Measurements from ENCODE around the gene MGAT5.

MGAT5 gene, protein sequence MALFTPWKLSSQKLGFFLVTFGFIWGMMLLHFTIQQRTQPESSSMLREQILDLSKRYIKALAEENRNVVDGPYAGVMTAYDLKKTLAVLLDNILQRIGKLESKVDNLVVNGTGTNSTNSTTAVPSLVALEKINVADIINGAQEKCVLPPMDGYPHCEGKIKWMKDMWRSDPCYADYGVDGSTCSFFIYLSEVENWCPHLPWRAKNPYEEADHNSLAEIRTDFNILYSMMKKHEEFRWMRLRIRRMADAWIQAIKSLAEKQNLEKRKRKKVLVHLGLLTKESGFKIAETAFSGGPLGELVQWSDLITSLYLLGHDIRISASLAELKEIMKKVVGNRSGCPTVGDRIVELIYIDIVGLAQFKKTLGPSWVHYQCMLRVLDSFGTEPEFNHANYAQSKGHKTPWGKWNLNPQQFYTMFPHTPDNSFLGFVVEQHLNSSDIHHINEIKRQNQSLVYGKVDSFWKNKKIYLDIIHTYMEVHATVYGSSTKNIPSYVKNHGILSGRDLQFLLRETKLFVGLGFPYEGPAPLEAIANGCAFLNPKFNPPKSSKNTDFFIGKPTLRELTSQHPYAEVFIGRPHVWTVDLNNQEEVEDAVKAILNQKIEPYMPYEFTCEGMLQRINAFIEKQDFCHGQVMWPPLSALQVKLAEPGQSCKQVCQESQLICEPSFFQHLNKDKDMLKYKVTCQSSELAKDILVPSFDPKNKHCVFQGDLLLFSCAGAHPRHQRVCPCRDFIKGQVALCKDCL

GRCh38 chr2:134253804-134254203, at the start of gene MGAT5:
MGAT5 (plus strand) TSS chr2:134254072; CDS start chr2:134254404, 332 bp downstream.
- no peak for DNase-seq (ENCODE audit: low read depth in 2 of 2)

DNA sequence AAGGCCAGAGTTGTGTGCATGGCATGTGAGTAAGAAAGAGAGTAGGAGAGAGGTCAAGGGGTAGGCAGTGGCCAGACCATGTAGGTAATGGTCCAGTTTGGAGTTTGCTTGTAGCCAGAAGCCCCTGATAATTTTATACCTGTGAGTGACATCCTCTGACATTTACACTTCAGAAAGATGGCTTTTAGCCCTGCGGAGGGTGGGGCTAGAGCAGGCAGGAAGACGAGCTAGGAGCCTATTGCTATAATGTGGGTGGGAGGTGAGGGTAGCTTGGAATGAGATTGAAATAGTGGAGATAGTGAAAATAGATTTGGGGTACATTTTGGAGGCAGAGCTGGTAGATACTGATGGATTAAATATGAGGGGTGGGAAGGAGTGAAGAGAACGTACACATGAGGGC, 48.8 kb upstream of the MGAT5 start:
- DNase-seq (ENCODE audit: low read depth in 2 of 2) = no peak

- DNase-seq (ENCODE audit: low read depth in 2 of 2) = no peak
Observed at GRCh38 chr2:134206031-134206430, 47.8 kb upstream of the MGAT5 start.

- DNase-seq (ENCODE audit: low read depth in 2 of 2) = no peak
Observed at GRCh38 chr2:134206573-134206972, 47.3 kb upstream of the MGAT5 start.

DNA sequence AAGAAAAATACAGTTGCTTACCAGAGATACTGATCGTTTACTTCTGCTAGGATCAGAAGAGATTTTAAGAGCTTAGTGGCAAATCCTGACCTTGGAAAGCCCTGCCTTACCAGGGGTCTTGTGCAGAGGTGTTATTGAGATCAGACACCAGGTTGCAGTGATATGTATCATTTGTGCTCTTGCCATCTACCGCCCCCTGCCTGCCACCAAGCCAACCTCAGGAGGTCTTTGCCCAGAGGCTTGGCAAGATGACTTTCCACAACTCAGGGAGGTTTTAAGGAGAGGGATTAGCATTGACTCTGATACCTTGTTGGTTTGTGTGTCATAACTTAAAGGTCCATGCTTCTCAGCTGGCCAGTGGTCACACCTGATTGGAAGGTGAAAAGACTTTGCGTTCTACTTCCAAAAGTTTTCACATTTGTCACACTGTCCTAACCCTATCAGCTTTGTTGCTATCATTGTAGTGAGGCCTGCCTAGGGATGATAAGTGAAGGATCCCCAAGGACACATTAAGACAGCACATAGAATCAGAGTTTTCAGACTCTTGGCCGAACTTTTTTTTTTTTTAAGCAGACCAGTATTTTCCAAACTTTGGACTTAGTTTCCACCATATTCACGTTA, 46.2 kb upstream of the MGAT5 start:
- DNase-seq (ENCODE audit: low read depth in 2 of 2) = peak; percentile 22 to 32

GRCh38 chr2:134208825-134209224, 45.0 kb upstream of the MGAT5 start:
- DNase-seq (ENCODE audit: low read depth in 2 of 2) = no peak

- DNase-seq (ENCODE audit: low read depth in 2 of 2) = no peak
Observed at GRCh38 chr2:134212746-134213145, 41.1 kb upstream of the MGAT5 start.

GRCh38 chr2:134216152-134216829, 37.6 kb upstream of the MGAT5 start:
- DNase-seq (ENCODE audit: low read depth in 2 of 2) = no peak

GRCh38 chr2:134217351-134217750, 36.5 kb upstream of the MGAT5 start:
- no peak for DNase-seq (ENCODE audit: low read depth in 2 of 2)

DNA sequence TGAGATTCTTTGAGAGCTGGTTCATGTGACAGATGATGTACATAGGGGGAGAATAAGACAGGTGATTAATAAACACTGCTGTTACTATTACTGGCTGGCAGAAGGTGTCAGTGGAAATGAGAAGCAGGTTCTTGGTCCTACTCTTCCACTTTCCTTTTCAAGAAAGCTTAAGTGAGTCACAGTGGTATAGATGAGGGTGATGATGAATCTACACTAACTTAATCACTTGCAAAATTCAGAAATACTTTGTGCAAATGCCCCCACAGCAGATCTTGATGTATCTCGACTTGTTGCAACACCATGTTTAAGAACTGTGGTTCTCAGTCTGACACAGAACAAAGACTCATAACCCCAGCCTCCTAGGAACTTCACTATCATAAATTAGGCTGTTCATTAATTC, 35.9 kb upstream of the MGAT5 start:
- no peak for DNase-seq (ENCODE audit: low read depth in 2 of 2)

DNA sequence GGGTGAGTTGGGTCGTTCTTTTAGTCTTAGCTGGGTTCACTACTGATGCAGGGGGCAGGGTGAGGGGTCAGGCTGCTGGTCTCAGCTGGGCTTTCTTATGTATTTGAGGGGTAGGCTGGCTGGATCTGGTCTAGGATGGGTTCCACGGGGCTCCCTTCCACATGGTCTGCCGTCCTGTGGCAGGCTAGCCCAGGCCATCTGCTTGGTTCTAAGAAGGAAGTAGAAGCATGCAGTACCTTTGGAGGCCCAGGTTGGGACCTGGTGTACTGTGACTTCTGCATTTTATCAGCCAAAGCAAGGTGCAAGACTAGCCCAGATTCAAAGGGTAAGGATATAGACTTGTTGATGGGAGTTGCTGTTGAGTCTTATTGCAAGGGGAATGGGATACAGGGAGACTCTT, 35.5 kb upstream of the MGAT5 start:
- DNase-seq (ENCODE audit: low read depth in 2 of 2) = no peak

GRCh38 chr2:134218930-134219658, 34.8 kb upstream of the MGAT5 start:
- no peak for DNase-seq (ENCODE audit: low read depth in 2 of 2)

GRCh38 chr2:134220344-134220974, 33.4 kb upstream of the MGAT5 start:
- DNase-seq (ENCODE audit: low read depth in 2 of 2) = no peak

DNA sequence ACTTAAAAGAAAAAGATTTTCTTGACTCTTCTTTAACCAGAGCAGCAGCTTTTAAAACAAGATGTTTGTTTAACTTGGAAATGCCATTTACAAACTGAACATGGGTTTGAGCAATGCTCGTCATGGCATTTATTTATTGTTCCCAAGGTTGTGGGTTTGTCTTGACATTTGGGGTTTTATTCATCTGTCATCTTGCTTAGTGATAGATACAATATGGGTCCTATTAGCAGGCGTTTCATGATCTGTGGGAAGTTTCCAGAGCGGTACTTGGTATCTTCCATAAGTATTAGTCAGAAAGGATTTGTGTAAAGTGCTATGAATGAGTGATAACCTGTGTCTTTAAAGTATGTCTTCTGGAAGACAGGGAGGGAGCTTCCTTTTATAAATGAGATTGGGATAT, 29.9 kb upstream of the MGAT5 start:
- DNase-seq (ENCODE audit: low read depth in 2 of 2) = no peak

- DNase-seq (ENCODE audit: low read depth in 2 of 2) = no peak
Observed at GRCh38 chr2:134225173-134225572, 28.7 kb upstream of the MGAT5 start.

DNA sequence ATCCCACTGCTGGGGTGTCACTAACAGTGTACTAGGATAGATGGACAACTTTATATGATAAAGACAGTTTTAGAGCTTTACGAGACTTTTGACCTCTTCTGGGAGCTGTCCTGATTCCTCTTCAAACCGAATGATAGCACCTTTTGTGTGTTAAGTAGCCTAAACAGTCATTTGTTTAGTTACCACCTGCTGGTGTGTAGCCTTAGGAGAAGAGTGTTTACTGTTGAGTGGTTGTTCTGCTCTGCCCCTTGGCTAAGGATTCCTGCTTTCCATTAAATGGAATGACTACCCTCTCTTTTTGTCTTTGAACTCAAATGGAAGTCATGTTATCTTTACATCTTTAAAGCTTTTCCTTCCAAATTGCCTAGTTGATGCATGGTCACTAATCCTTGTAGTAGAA, 28.0 kb upstream of the MGAT5 start:
- no peak for DNase-seq (ENCODE audit: low read depth in 2 of 2)

GRCh38 chr2:134226601-134227000, 27.3 kb upstream of the MGAT5 start:
- no peak for DNase-seq (ENCODE audit: low read depth in 2 of 2)

GRCh38 chr2:134227666-134228065, 26.2 kb upstream of the MGAT5 start:
- DNase-seq (ENCODE audit: low read depth in 2 of 2) = no peak

DNA sequence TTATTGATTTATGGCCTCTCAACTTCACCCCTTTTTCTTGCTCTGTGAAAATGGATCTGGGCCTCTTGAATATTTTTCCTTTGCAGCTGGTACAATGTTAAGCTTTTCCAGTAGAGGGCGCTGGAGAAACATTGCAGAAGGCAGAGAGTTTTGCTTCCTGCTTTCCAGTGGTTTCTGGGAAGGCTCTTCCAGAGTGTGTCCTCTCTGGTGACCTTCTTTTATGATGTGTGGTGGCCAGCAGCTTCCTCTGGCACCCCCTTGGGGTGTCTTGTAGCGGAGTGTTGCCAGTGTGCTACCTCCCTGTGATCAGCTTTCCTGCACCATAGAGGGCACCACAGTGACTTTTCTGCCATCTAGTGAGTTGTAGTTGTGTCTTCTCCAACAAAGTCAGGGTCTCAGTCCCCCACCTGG, 25.4 kb upstream of the MGAT5 start:
- no peak for DNase-seq (ENCODE audit: low read depth in 2 of 2)

DNA sequence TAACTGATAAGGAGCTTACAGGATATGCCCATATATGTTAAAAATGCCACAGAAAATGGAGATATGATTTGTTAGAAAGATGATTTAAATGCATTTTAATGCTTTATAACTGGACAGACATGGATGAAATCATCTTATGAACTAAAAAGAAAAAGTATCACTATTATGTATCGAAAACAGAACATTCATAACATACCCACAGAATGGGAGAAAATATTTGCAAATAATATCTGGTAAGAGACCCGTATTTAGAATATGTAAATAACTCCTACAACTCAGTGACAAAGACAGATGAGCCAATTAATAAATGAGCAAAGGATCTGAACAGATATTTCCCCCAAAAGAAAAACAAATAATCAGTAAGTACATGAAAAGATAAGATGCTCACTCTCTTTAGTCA, 24.3 kb upstream of the MGAT5 start:
- no peak for DNase-seq (ENCODE audit: low read depth in 2 of 2)

DNA sequence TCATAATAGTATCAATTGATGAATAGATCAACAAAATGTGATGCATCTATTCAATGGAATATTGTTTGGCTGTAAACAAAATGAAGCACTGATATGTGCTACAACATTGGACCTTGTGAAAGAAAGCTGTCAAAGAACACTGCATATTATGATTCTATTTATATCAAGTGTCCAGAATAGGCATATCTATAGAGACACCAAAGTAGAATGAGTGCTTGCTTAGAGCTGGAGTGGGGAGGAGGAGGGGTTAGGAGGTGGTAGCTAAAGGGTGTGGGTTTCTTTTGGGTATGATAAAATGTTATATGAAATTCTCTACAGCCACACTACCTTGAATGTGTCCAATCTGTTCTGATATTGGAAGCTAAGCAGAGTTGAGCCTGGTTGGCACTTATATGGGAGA, 23.0 kb upstream of the MGAT5 start:
- no peak for DNase-seq (ENCODE audit: low read depth in 2 of 2)

Data from stimulated activated CD8-positive, alpha-beta memory T cell treated with anti-CD3 and anti-CD28 coated beads, Interleukin-15, amount 100 ng/mL, for 48 hours (primary cell).